ENCODE measurements around the gene CHID1. TPM values are rescaled to one million over a fixed set of nuclear protein-coding genes. Genes with fewer than 3 reads are reported as not detected.
A peak's percentile ranks its signal among the peaks of the same experiment; 100 is the strongest.

CHID1 gene
- polyA plus RNA-seq, 1 donor from 2014 or later = 47.5 TPM

DNA sequence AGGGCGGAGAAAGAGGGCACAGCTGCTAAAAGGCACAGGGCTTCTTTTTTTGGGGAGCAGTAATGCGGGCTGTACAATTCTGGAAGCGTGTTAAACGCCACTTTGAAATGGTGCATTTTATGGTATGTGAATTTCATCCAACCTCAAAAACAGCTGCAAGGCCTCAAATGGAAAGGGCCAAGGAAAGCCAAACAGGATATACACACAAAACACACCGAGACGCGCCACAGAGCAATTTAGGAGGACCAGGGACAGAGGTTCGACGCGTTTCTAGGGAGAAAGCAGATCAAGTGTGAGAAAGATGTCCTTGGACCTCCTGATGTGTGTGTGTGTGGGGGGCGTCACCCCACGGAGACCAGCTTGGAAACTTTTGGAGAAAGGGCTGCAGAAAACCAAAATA, 36.9 kb downstream of the CHID1 start:
- Mint-ChIP-seq H3K36me3 (peaks cover 5% of the 10 kb centered on the region), H3K4me3 (no peak overlapping the region), H3K4me1 (peaks cover 0 to 2% (median 0%) of the 10 kb centered on the region in 3 donors), H3K27me3 (no peaks in the 10 kb centered on the region), H3K9me3 (no peaks in the 10 kb centered on the region), H3K27ac (peak overlapping the region in 1 of 3 donors; percentile 34)

GRCh38 chr11:872799-873198, 37.8 kb downstream of the CHID1 start:
- no peaks in the 10 kb centered on the region for H3K9me3 Mint-ChIP-seq
- no peaks in the 10 kb centered on the region for H3K27me3 Mint-ChIP-seq
- peaks cover 5% of the 10 kb centered on the region for H3K36me3 Mint-ChIP-seq
- no peak overlapping the region for H3K27ac Mint-ChIP-seq
- peaks cover 0 to 2% (median 0%) of the 10 kb centered on the region in 3 donors for H3K4me1 Mint-ChIP-seq
- H3K4me3 Mint-ChIP-seq = no peak overlapping the region

DNA sequence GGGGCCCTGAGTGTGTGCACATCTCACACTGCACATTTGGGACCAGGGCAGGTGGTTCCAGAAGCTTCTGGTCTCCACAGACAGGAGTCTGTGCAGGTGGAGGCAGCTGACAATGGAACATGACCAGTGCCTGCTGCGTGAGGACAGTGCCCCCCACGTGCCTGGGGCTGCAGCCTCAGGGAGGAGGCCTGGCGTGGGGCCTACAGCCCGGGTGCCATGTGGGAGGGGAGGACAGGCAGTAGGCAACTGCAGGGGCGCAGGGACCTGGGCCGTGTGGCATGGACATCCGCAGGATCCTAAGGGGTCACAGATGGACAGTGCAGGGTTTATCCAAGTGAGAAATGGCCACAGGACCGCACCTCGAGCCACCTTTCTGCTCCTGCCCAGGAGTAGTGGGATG, 39.1 kb downstream of the CHID1 start:
- H3K27ac Mint-ChIP-seq = no peak overlapping the region
- H3K9me3 Mint-ChIP-seq = no peaks in the 10 kb centered on the region
- H3K4me3 Mint-ChIP-seq = no peak overlapping the region
- peaks cover 0 to 2% (median 0%) of the 10 kb centered on the region in 3 donors for H3K4me1 Mint-ChIP-seq
- H3K27me3 Mint-ChIP-seq = no peaks in the 10 kb centered on the region
- peaks cover 5% of the 10 kb centered on the region for H3K36me3 Mint-ChIP-seq

- Mint-ChIP-seq H3K4me3 (no peak overlapping the region), H3K27ac (no peak overlapping the region), H3K27me3 (no peaks in the 10 kb centered on the region), H3K36me3 (peaks cover 3% of the 10 kb centered on the region), H3K9me3 (no peaks in the 10 kb centered on the region), H3K4me1 (peaks cover 0 to 2% (median 0%) of the 10 kb centered on the region in 3 donors)
Observed at GRCh38 chr11:870418-870817, 40.2 kb downstream of the CHID1 start.

- Mint-ChIP-seq H3K4me1 (peaks cover 0 to 2% (median 0%) of the 10 kb centered on the region in 3 donors), H3K4me3 (no peak overlapping the region), H3K9me3 (no peaks in the 10 kb centered on the region)
Observed at GRCh38 chr11:870127-870413, 40.5 kb downstream of the CHID1 start.

GRCh38 chr11:869399-870126, 41.0 kb downstream of the CHID1 start:
- Mint-ChIP-seq H3K4me1 (peaks cover 0 to 2% (median 0%) of the 10 kb centered on the region in 3 donors), H3K36me3 (peaks cover 2% of the 10 kb centered on the region), H3K27me3 (no peaks in the 10 kb centered on the region), H3K4me3 (no peak overlapping the region), H3K9me3 (no peaks in the 10 kb centered on the region), H3K27ac (no peak overlapping the region)

More at GRCh38 chr11:870127-870413, 40.5 kb downstream of the CHID1 start:
- H3K27me3 Mint-ChIP-seq = no peaks in the 10 kb centered on the region
- H3K27ac Mint-ChIP-seq = no peak overlapping the region
- H3K36me3 Mint-ChIP-seq = peaks cover 2% of the 10 kb centered on the region

- no peaks in the 10 kb centered on the region for H3K27me3 Mint-ChIP-seq
- H3K4me1 Mint-ChIP-seq = peaks cover 0 to 2% (median 0%) of the 10 kb centered on the region in 3 donors
Observed at GRCh38 chr11:868802-869201, 41.8 kb downstream of the CHID1 start.

GRCh38 chr11:868394-868793, 42.2 kb downstream of the CHID1 start:
- H3K27ac Mint-ChIP-seq = no peak overlapping the region
- no peaks in the 10 kb centered on the region for H3K27me3 Mint-ChIP-seq
- H3K9me3 Mint-ChIP-seq = no peaks in the 10 kb centered on the region
- no peaks in the 10 kb centered on the region for H3K36me3 Mint-ChIP-seq
- H3K4me1 Mint-ChIP-seq = no peaks in the 10 kb centered on the region
- H3K4me3 Mint-ChIP-seq = no peak overlapping the region

More at GRCh38 chr11:868802-869201, 41.8 kb downstream of the CHID1 start:
- no peak overlapping the region for H3K27ac Mint-ChIP-seq
- H3K36me3 Mint-ChIP-seq = peaks cover under 1% of the 10 kb centered on the region
- H3K9me3 Mint-ChIP-seq = no peaks in the 10 kb centered on the region
- H3K4me3 Mint-ChIP-seq = no peak overlapping the region

DNA sequence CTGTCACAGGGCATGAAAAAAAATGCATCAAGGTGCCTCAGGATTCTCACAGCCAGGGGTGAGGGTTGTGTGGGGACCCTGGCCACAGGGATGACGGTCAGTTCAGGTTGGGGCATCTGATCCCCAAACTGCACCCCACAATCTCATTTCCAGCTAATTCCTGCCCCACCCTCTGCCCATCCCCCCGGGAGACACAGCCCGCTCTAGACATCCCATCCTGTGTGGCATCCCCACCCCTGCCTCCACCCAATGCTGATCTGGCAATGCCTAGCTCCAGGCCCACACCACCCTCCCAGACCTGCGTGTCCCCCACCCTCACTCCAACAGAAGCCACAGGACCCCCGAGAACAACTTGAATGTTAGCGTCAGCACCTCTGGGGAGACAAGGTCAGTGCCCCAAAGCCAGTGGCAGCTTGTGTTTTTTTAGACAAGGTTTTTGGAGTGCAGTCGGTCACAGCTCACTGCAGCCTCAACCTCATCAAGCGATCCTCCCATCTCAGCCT, 42.7 kb downstream of the CHID1 start:
- H3K27me3 Mint-ChIP-seq = no peaks in the 10 kb centered on the region
- no peaks in the 10 kb centered on the region for H3K9me3 Mint-ChIP-seq
- H3K27ac Mint-ChIP-seq = no peak overlapping the region
- no peaks in the 10 kb centered on the region for H3K36me3 Mint-ChIP-seq
- H3K4me3 Mint-ChIP-seq = no peak overlapping the region
- H3K4me1 Mint-ChIP-seq = no peaks in the 10 kb centered on the region

GRCh38 chr11:866481-866880, 44.1 kb downstream of the CHID1 start:
- H3K9me3 Mint-ChIP-seq = no peaks in the 10 kb centered on the region
- H3K27ac Mint-ChIP-seq = no peak overlapping the region
- H3K27me3 Mint-ChIP-seq = no peaks in the 10 kb centered on the region
- H3K36me3 Mint-ChIP-seq = no peaks in the 10 kb centered on the region
- H3K4me1 Mint-ChIP-seq = no peaks in the 10 kb centered on the region
- no peak overlapping the region for H3K4me3 Mint-ChIP-seq

DNA sequence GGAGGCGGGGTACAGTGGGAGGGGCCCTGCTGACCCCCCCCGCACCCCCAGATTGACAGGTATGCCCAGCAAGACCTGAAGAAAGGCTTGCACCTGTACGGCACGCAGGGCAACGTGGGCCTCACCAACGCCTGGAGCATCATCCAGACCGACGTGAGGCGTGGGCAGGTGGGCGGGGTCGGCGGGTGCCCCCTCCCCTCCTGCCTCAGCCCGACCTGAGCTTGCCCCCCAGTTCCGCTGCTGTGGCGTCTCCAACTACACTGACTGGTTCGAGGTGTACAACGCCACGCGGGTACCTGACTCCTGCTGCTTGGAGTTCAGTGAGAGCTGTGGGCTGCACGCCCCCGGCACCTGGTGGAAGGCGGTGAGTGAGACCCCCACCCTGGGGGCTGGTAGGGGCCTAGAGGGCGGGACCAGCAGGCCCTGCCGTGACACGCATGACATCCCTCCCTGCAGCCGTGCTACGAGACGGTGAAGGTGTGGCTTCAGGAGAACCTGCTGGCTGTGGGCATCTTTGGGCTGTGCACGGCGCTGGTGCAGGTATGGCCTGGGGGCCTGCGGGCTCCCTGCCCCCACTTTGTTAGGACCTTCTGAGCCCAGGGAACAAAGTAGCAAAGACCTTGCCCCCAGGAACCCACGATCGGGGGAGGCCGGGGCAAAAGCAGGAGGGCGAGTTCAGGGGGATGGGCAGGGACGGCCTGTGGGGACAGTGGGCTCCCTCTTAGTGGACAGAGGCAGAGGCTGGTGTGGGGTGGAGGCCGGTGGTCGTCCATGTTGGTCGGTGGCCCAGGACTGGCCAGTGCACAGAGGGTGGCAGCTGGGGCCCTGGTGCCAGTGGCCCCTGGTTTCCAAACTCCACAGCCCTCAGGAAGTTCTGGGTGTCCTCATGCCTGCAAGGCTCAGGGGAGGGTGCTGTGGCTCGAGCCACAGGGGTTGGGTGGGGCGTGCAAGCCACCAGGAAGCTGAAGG, 44.9 kb downstream of the CHID1 start:
- H3K36me3 Mint-ChIP-seq = no peaks in the 10 kb centered on the region
- no peak overlapping the region for H3K27ac Mint-ChIP-seq
- H3K9me3 Mint-ChIP-seq = no peaks in the 10 kb centered on the region

DNA sequence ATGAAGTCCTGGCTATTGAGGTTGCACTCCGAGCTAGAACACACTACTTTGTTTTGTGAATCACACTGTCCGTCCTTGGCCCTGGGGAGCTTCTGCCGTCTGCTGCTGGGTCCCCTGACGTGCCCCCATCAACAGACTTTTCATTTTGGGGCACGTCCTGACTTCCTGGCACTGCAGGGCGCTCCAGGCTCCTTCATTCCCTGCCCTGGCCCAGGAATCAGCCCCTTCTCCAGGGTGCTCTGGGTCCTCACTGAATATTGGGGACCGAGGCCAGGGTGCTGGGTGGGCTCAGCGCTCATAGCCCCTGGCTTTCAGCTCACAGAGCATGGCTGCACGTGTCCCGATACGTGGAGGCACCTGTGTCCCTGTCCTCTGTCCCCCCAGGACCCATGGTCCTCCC, 45.7 kb downstream of the CHID1 start:
- no peaks in the 10 kb centered on the region for H3K4me1 Mint-ChIP-seq
- no peak overlapping the region for H3K4me3 Mint-ChIP-seq
- no peaks in the 10 kb centered on the region for H3K27me3 Mint-ChIP-seq
- H3K36me3 Mint-ChIP-seq = no peaks in the 10 kb centered on the region
- no peaks in the 10 kb centered on the region for H3K9me3 Mint-ChIP-seq
- no peak overlapping the region for H3K27ac Mint-ChIP-seq

More for the DNA sequence above, 44.9 kb downstream of the CHID1 start:
- no peak overlapping the region for H3K4me3 Mint-ChIP-seq
- H3K4me1 Mint-ChIP-seq = no peaks in the 10 kb centered on the region
- H3K27me3 Mint-ChIP-seq = no peaks in the 10 kb centered on the region

DNA sequence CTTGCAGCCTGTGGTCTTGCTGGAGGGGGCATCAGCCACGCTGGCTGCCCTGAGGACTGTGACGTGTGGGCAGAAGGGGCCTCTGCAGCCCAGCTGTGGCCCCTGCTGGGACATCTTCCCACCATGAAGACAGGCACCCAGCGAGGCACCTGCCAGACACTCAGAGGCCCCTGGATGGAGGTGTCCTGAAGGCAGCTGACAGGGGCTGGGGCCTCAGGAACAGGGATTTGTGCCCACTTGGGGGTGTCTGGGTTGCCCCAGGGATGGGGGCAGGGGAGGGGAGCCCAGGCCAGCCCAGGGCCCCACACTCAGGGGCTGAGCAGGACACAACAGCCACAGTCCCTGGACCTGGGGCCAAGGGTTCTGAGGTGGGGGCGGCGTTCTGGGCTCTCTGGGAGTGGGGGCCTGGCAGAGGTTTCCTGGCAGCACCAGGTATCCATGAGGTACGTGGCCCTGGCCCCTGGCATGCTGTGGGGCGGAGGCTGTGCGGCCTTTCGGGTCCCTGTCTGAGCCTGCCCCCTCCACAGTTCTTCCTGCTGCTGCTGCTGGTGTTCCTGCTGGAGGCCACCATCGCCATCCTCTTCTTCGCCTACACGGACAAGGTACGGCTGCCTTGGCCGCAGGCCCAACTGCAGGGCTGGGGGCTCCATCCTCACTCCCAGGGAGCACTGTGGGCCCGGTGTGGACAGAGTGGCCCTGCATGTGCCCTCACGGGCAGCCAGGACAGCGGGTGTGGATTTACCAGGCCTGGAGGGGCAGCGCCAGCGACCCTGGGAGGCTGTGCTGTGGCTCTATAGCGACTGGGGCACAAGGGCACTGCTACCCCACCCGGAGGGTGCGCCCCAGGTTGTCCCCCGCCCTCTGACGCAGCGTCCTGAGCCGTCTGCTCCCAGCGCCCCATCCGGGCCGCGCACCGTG, 46.4 kb downstream of the CHID1 start:
- H3K36me3 Mint-ChIP-seq = no peaks in the 10 kb centered on the region
- H3K4me1 Mint-ChIP-seq = no peaks in the 10 kb centered on the region
- no peaks in the 10 kb centered on the region for H3K27me3 Mint-ChIP-seq
- peak overlapping the region in 1 of 4 donors; percentile 47 for H3K4me3 Mint-ChIP-seq
- peak overlapping the region in 1 of 3 donors; percentile 16 for H3K27ac Mint-ChIP-seq
- H3K9me3 Mint-ChIP-seq = no peaks in the 10 kb centered on the region

GRCh38 chr11:863023-863909, 47.3 kb downstream of the CHID1 start:
- H3K4me1 Mint-ChIP-seq = no peaks in the 10 kb centered on the region
- H3K36me3 Mint-ChIP-seq = no peaks in the 10 kb centered on the region
- peak overlapping the region in 2 of 3 donors; percentile 16 to 23 for H3K27ac Mint-ChIP-seq
- no peaks in the 10 kb centered on the region for H3K9me3 Mint-ChIP-seq
- H3K27me3 Mint-ChIP-seq = no peaks in the 10 kb centered on the region
- no peak overlapping the region for H3K4me3 Mint-ChIP-seq
